ENCODE measurements around the gene CIB4.

DNA sequence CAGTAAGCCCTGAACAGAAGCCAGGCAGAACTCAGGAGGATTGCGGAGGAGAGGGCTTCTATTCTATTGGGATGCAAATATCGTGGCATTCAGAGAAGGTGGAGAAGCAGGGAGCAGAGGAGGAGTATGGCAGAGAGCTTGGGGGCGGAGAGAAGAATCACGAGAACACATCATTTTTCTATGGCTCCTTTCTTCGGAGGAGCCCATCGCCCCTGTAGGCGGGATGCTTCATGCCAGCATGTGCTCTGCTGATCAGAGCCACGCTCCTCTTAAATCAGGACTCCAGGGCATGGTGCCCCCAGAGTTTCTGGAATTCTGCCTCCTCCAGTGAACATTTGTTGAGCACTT, 71.1 kb downstream of the CIB4 start:
- TF ChIP-seq, protein P1, sequence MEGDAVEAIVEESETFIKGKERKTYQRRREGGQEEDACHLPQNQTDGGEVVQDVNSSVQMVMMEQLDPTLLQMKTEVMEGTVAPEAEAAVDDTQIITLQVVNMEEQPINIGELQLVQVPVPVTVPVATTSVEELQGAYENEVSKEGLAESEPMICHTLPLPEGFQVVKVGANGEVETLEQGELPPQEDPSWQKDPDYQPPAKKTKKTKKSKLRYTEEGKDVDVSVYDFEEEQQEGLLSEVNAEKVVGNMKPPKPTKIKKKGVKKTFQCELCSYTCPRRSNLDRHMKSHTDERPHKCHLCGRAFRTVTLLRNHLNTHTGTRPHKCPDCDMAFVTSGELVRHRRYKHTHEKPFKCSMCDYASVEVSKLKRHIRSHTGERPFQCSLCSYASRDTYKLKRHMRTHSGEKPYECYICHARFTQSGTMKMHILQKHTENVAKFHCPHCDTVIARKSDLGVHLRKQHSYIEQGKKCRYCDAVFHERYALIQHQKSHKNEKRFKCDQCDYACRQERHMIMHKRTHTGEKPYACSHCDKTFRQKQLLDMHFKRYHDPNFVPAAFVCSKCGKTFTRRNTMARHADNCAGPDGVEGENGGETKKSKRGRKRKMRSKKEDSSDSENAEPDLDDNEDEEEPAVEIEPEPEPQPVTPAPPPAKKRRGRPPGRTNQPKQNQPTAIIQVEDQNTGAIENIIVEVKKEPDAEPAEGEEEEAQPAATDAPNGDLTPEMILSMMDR (IDR thresholded peaks at IDR 0.05) = no peak
- TF ChIP-seq POLR2AphosphoS5 (IDR thresholded peaks at IDR 0.05) = no peak
- TF ChIP-seq POLR2A (IDR thresholded peaks at IDR 0.05; ENCODE audit: low read depth) = no peak
- no peak for TF ChIP-seq EP300 (IDR thresholded peaks at IDR 0.05)
